Stomach (tissue), 9 donors: ENCODE measurements around the gene FNDC8. TPM values are rescaled to one million over a fixed set of nuclear protein-coding genes. Genes with fewer than 3 reads are reported as not detected.

Source experiments
- DNase-seq, 2 donors: peaks; one replicate each; pipeline versions ENCODE4 v3.0.0 to v3.0.0-alpha.2; 2013 to 2019
- H3K27ac ChIP-seq, 5 donors: fragments of 200-600 bp in 4 of 5; sonication (generic) in 4 of 5; one replicate each; pipeline ENCODE4 v1.5.1; 2013 to 2019; ENCODE audit warnings: mild to moderate bottlenecking in 1 of 5, moderate library complexity in 1 of 5
- H3K27me3 ChIP-seq, 3 donors: fragments of 200-600 bp; sonication (generic); one replicate each; pipeline ENCODE4 v1.5.1; 2017 to 2019; ENCODE audit warnings: mixed run types in 1 of 3
- H3K36me3 ChIP-seq, 4 donors: fragments of 200-600 bp; sonication (generic); 1 replicate in 3 of 4; 2 replicates in 1 of 4; pipeline ENCODE4 v1.5.1; 2016 to 2019
- H3K4me1 ChIP-seq, 4 donors: fragments of 200-600 bp; sonication (generic); one replicate each; pipeline ENCODE4 v1.5.1; 2016 to 2019
- H3K4me3 ChIP-seq, 4 donors: fragments of 200-600 bp; sonication (generic) in 3 of 4; one replicate each; pipeline ENCODE4 v1.5.1; 2016 to 2019; ENCODE audit warnings: mild to moderate bottlenecking in 1 of 4
- H3K9me3 ChIP-seq, 4 donors: fragments of 200-600 bp; sonication (generic); one replicate each; pipeline ENCODE4 v1.5.1; 2016 to 2019
- EP300 ChIP-seq: sonication (generic); formaldehyde crosslinking; IDR thresholded peaks from one replicate; pipeline ENCODE4 v1.6.1; 2017; ENCODE audit warnings: antibody characterized with exemption
- POLR2A ChIP-seq, 4 donors: fragments of 450-650 bp; IDR thresholded peaks; one replicate each; pipeline ENCODE4 v1.6.1; 2016; ENCODE audit warnings: antibody characterized with exemption in 4 of 4, control low read depth in 2 of 4, mild to moderate bottlenecking in 1 of 4, moderate library complexity in 1 of 4
- POLR2AphosphoS5 ChIP-seq, 3 donors: sonication (generic); formaldehyde crosslinking; IDR thresholded peaks; one replicate each; pipeline ENCODE4 v1.6.1; 2016; ENCODE audit warnings: antibody characterized with exemption in 3 of 3
- WGBS, 5 donors: extraction: QIAGEN DNeasy Blood & Tissue Kit in 3 of 5; methylation state at CpG; one replicate each; pipeline versions ENCODE4 v1.1.5 to v1.1.7; 2013 to 2018; 5-methylcytosine and 5-hydroxymethylcytosine counted together
- intact Hi-C: fragments of 100-400 bp; cut with DNase I; formaldehyde crosslinking; loops from one replicate; pipeline ENCODE4 v1.15.1; 2023; ENCODE audit warnings: low total_unique reads
- polyA plus RNA-seq, 3 donors: library from polyadenylated mRNA; stranded (reverse); fragments of 200-250 nt; gene quantifications; one replicate each; pipeline ENCODE4 v1.2.3, GENCODE V29; 2013
- total RNA-seq, 5 donors: library from RNA; depleted of rRNA; stranded (reverse); fragments of >200 nt; gene quantifications; one replicate each; pipeline versions ENCODE4 v1.1.0 to v1.2.3, GENCODE V29; 2014 to 2016
- TF ChIP-seq, protein P1 (sequence below), 7 experiments: fragments of 450-650 bp in 4 of 7; fragments of 200-600 bp in 3 of 7; sonication (generic) in 3 of 7; IDR thresholded peaks; one replicate each; pipeline ENCODE4 v1.5.1; 2016 to 2019; ENCODE audit warnings: antibody characterized with exemption in 7 of 7, control low read depth in 2 of 7, mild to moderate bottlenecking in 1 of 7
- donor health status: healthy with polysubstance abuse.
- donor health status: Bipolar disorder and iron deficiency.
- donor health status: healthy.

FNDC8 gene
- total and polyA plus RNA-seq, 8 donors, result not detected

DNA sequence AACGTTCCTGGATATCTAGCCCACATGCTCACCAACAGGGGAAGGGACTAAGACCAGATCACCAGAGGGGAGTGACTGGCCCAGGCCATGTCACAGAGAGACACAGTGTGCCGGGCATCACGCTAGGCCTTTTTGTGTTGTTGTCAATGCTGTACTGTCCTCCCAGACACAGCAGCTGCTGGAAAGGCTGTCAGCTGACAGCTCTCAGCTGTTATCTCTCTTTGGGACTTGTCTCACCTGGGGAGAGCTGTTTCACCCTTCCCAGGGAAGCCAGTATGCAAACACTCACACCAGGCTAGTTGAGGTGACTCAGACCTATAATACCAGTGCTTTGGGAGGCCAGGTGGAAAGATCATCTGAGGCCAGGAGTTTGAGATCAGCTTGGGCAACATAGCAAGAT is 45.6 kb downstream of the FNDC8 start:
- no peaks in the 10 kb centered on the region for H3K9me3 ChIP-seq
- intact Hi-C loops, result no loop called here
- no peak overlapping the region for H3K4me3 ChIP-seq
- H3K4me1 ChIP-seq, result no peaks in the 10 kb centered on the region
- TF ChIP-seq EP300 (no peak), POLR2AphosphoS5 (IDR thresholded peaks at IDR 0.05) (no peak), POLR2A (IDR thresholded peaks at IDR 0.05) (no peak)
- TF ChIP-seq, protein P1, sequence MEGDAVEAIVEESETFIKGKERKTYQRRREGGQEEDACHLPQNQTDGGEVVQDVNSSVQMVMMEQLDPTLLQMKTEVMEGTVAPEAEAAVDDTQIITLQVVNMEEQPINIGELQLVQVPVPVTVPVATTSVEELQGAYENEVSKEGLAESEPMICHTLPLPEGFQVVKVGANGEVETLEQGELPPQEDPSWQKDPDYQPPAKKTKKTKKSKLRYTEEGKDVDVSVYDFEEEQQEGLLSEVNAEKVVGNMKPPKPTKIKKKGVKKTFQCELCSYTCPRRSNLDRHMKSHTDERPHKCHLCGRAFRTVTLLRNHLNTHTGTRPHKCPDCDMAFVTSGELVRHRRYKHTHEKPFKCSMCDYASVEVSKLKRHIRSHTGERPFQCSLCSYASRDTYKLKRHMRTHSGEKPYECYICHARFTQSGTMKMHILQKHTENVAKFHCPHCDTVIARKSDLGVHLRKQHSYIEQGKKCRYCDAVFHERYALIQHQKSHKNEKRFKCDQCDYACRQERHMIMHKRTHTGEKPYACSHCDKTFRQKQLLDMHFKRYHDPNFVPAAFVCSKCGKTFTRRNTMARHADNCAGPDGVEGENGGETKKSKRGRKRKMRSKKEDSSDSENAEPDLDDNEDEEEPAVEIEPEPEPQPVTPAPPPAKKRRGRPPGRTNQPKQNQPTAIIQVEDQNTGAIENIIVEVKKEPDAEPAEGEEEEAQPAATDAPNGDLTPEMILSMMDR (IDR thresholded peaks at IDR 0.05), result no peak
- no peak for DNase-seq
- no peak overlapping the region for H3K27ac ChIP-seq
- 41 to 61% (median 47%) methylated on average over 3 of the region's 3 CpGs; no CpG with 5 or more reads in 1 of the 5 donors for WGBS, 5 donors
- no peaks in the 10 kb centered on the region for H3K36me3 ChIP-seq
- H3K27me3 ChIP-seq, result peaks cover 0 to 12% (median 6%) of the 10 kb centered on the region in 3 donors

DNA sequence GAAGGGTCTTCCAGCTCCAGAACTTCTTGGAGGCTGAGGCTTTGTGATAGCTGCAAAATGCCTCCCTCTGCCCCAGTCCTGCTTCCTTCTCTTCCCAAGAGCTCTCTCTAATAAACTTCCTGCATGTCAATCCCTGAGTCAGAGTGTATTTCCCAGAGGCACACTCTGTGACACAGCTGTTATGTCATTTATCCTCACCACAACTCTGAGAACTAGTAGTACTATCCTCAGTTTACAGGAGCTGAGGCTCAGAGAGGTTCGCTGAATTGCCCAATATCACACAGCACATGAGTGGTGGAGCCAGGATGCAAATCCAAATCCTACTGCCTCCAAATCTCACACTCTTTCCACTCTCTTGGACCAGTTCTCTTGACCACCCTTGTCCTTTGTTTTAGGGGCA is 46.3 kb downstream of the FNDC8 start:
- Histone ChIP-seq H3K4me1 (no peaks in the 10 kb centered on the region), H3K9me3 (no peaks in the 10 kb centered on the region), H3K27me3 (peaks cover 0 to 11% (median 6%) of the 10 kb centered on the region in 3 donors), H3K27ac (no peak overlapping the region), H3K4me3 (no peak overlapping the region), H3K36me3 (no peaks in the 10 kb centered on the region)
- WGBS, 5 donors, result 57 to 88% (median 75%) methylated on average over 1 of the region's 1 CpG
- DNase-seq, result no peak
- intact Hi-C loops, result no loop called here
- TF ChIP-seq POLR2A (IDR thresholded peaks at IDR 0.05), result no peak
- no peak for TF ChIP-seq EP300
- TF ChIP-seq, protein P1 (IDR thresholded peaks at IDR 0.05), result no peak
- no peak for TF ChIP-seq POLR2AphosphoS5 (IDR thresholded peaks at IDR 0.05)

DNA sequence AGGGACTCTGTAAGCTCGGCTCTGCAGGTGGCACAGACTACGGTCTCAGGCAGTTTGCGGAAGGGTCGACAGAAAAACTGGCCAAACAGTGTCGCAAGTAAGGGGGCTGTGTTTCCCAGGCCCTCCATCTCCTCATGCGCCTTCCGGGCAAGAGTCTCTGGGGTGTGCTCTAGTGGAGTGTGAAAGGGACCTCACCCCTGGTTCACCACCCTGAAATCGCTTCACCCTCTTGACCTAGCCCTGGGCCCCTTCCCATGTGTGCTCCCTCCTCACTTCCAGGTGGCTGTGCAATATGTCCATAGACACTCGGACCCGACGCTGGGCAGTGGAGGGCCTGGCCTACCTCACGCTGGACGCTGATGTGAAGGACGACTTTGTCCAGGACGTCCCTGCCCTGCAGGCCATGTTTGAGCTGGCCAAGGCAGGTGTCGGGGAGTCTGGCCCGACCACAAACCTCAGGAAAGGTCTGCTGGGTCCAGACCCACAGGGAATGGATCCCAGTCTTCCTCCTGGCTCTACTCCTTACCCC is 48.5 kb downstream of the FNDC8 start:
- Histone ChIP-seq H3K27ac (no peak overlapping the region), H3K27me3 (peaks cover 0 to 11% (median 0%) of the 10 kb centered on the region in 3 donors), H3K36me3 (no peaks in the 10 kb centered on the region), H3K4me1 (no peaks in the 10 kb centered on the region), H3K4me3 (no peak overlapping the region), H3K9me3 (no peaks in the 10 kb centered on the region)
- no peak for DNase-seq
- TF ChIP-seq, protein P1 (IDR thresholded peaks at IDR 0.05), result no peak
- TF ChIP-seq POLR2AphosphoS5 (IDR thresholded peaks at IDR 0.05) (no peak), EP300 (no peak)
- intact Hi-C loops, result loop anchor here (5.0 kb wide), 1 partner anchor 362 kb away; no protein-coding TSS in a partner anchor
- WGBS, 5 donors, result 83 to 91% (median 89%) methylated on average over 17 of the region's 17 CpGs

DNA sequence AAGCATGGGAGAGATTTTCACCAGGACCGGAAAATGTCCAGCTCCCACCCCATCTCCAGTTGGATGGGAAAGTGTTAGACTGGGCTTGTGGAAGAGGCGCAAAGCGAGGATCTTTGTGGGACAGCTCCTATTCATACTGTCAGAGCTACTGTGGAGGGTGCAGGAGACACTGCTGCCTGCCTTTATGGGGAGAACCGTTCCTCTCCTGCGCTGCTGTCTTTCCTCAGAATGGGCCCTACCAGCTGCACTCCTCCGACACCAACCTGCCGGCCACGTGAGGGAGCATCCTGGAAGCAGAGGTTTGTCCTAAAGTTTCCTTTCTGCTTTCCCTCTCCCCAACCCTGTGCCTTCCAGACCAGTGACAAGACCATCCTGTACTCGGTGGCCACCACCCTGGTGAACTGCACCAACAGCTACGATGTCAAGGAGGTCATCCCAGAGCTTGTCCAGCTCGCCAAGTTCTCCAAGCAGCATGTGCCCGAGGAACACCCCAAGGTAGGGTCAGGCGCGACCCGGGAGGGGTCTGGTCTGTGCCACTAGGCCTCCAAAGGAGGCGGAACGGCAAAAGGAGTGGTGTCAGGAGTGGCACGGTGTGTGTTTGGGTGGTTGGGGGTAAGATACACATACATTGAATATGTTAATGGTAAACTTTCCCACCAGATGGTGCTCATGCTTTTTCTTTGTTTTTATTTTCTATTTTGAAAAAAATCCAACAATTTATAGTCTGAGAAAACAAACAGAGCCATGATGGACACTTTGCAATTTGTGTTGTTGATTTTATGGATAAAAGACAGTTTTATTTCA is 49.8 kb downstream of the FNDC8 start:
- DNase-seq, result peak in 1 of 2 donors; percentile 40

More for the DNA sequence above, 49.8 kb downstream of the FNDC8 start:
- 60 to 71% (median 68%) methylated on average over 18 of the region's 18 CpGs for whole genome bisulfite sequencing, 5 donors
- H3K9me3 ChIP-seq, result no peaks in the 10 kb centered on the region
- peaks cover 0 to 11% (median 0%) of the 10 kb centered on the region in 3 donors for H3K27me3 ChIP-seq
- intact Hi-C loops, result loop anchor here (5.0 kb wide), 1 partner anchor 361 kb away; no protein-coding TSS in a partner anchor
- H3K27ac ChIP-seq, result no peak overlapping the region
- H3K4me1 ChIP-seq, result no peaks in the 10 kb centered on the region
- no peak for TF ChIP-seq EP300
- TF ChIP-seq, protein P1 (IDR thresholded peaks at IDR 0.05), result peak in 3 of 7 experiments; percentile 2 to 43 (median 36)
- no peaks in the 10 kb centered on the region for H3K36me3 ChIP-seq
- no peak overlapping the region for H3K4me3 ChIP-seq
